ENCODE data around the gene SNN. TPM values are rescaled to one million over a fixed set of nuclear protein-coding genes. Genes with fewer than 3 reads are reported as not detected.
A peak's percentile ranks its signal among the peaks of the same experiment; 100 is the strongest.

SNN gene
- total and polyA plus RNA-seq, 2 experiments from 2014 or later: 5.4 to 5.9 TPM

DNA sequence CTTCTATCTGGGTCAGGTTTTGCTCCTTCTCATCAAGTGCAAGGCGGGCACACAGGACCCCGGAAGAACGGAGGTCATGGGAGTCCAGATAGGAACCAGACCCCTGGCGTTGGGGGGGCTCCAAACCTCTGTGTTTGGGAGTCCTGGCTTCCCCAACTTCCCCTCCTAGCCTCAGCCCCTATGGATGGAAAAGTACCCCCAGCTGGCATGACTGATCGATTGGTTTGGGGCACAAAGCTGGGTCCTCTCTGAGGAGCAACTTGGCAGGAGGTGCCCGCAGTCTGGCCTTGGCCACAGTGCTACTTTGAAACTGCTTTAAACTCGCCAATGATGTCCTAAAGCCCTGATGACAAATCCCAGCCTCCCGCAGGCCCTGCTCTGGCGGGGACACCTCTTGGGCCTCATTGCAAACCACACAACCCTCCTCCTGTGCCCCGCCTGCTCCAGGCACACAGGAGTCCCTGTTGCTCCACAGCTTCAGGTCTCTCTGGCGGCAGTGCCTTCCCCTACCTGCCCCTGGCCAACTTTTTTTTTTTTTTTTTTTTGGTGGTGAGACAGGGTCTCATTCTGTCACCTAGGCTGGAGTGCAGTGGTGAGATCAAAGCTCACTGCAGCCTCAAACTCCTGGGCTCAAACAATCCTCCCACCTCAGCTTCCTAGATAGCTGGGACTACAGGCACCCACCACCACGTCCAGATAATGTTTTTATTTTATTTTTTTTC, 38.0 kb upstream of the SNN start:
- H3K27ac ChIP-seq: no peak overlapping the region
- no peak overlapping the region for H3K4me3 ChIP-seq
- no peaks in the 10 kb centered on the region for H4K20me1 ChIP-seq (ENCODE audit: insufficient read depth)
- no peaks in the 10 kb centered on the region for H3K9me2 ChIP-seq (ENCODE audit: insufficient read depth)
- TF ChIP-seq EZH2phosphoT487 (IDR thresholded peaks at IDR 0.05; ENCODE audit: insufficient read depth, low read depth) (no peak), EZH2 (IDR thresholded peaks at IDR 0.05; ENCODE audit: insufficient read depth, poor library complexity, severe bottlenecking) (no peak)
- H3K4me2 ChIP-seq (ENCODE audit: unreplicated experiment): no peak overlapping the region
- H3K27me3 ChIP-seq (replicated peaks; ENCODE audit: insufficient read depth): no peaks in the 10 kb centered on the region
- DNase-seq: no peak
- no peaks in the 10 kb centered on the region for H3K9me3 ChIP-seq (ENCODE audit: low read depth)
- H3K79me2 ChIP-seq (ENCODE audit: insufficient read depth): no peaks in the 10 kb centered on the region
- in situ Hi-C loops (cut with MboI): no loop called here
- H3K4me1 ChIP-seq (ENCODE audit: insufficient read depth): peaks cover 59% of the 10 kb centered on the region
- no peak overlapping the region for H2AFZ ChIP-seq
- 90 to 93% methylated on average over 11 to 12 of the region's 12 CpGs for WGBS, 2 experiments (ENCODE audit: low coverage in 1 of 2, low lambda C conversion rate in 2 of 2, missing lambda C conversion rate in 2 of 2)
- no peaks in the 10 kb centered on the region for H3K36me3 ChIP-seq (ENCODE audit: low read depth)
- no peak overlapping the region for H3K9ac ChIP-seq
- peaks cover 22% of the 10 kb centered on the region for H3F3A ChIP-seq (ENCODE audit: insufficient read depth)

DNA sequence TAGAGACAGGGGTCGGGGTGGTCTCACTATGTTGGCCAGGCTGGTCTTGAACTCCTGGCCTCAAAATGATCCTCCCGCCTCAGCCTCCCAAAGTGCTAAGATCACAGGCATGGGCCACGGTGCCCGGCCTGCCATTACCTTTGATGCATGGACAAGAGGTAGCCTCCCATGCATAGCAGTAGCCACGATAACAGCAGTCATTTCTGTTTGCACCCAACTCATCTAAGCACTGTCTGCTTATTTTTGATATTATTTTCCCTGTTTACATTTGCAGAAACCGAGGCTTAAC, 37.5 kb upstream of the SNN start:
- H3K9me3 ChIP-seq (ENCODE audit: low read depth): no peaks in the 10 kb centered on the region
- WGBS, 2 experiments (ENCODE audit: low coverage in 1 of 2, low lambda C conversion rate in 2 of 2, missing lambda C conversion rate in 2 of 2): 96 to 100% methylated on average over 6 of the region's 6 CpGs
- H3K9ac ChIP-seq: no peak overlapping the region
- H3K36me3 ChIP-seq (ENCODE audit: low read depth): no peaks in the 10 kb centered on the region
- in situ Hi-C loops (cut with MboI): no loop called here
- peaks cover 22% of the 10 kb centered on the region for H3F3A ChIP-seq (ENCODE audit: insufficient read depth)
- no peaks in the 10 kb centered on the region for H4K20me1 ChIP-seq (ENCODE audit: insufficient read depth)
- no peak overlapping the region for H3K27ac ChIP-seq
- TF ChIP-seq EZH2phosphoT487 (IDR thresholded peaks at IDR 0.05; ENCODE audit: insufficient read depth, low read depth): no peak
- no peak for TF ChIP-seq EZH2 (IDR thresholded peaks at IDR 0.05; ENCODE audit: insufficient read depth, poor library complexity, severe bottlenecking)
- H3K79me2 ChIP-seq (ENCODE audit: insufficient read depth): no peaks in the 10 kb centered on the region
- H3K4me1 ChIP-seq (ENCODE audit: insufficient read depth): peaks cover 55% of the 10 kb centered on the region
- H3K27me3 ChIP-seq (replicated peaks; ENCODE audit: insufficient read depth): no peaks in the 10 kb centered on the region
- DNase-seq: no peak
- H3K4me2 ChIP-seq (ENCODE audit: unreplicated experiment): no peak overlapping the region
- H3K4me3 ChIP-seq: no peak overlapping the region
- H3K9me2 ChIP-seq (ENCODE audit: insufficient read depth): no peaks in the 10 kb centered on the region
- no peak overlapping the region for H2AFZ ChIP-seq

DNA sequence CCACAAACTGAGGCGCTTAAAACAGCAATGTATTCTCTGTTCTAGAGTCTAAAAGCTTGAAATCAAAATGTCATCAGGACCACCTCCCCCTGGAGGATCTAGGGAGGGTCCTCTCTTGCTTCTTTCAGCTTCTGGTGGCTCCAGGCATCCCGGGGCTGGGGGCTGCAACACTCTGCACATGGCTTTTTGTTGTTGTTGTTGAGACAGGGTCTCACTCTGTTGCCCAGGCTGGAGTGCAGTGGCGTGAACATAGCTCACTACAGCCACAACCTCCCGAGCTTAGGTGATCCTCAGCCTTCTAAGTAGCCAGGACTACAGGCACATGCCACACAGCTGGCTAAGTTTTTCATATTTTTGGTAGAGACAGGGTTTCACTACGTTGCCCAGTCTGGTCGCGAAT, 37.0 kb upstream of the SNN start:
- TF ChIP-seq EZH2 (IDR thresholded peaks at IDR 0.05; ENCODE audit: insufficient read depth, poor library complexity, severe bottlenecking) (no peak), EZH2phosphoT487 (IDR thresholded peaks at IDR 0.05; ENCODE audit: insufficient read depth, low read depth) (no peak)
- peaks cover 22% of the 10 kb centered on the region for H3F3A ChIP-seq (ENCODE audit: insufficient read depth)
- no peaks in the 10 kb centered on the region for H3K79me2 ChIP-seq (ENCODE audit: insufficient read depth)
- H3K4me2 ChIP-seq (ENCODE audit: unreplicated experiment): no peak overlapping the region
- no peaks in the 10 kb centered on the region for H3K36me3 ChIP-seq (ENCODE audit: low read depth)
- no peak overlapping the region for H2AFZ ChIP-seq
- H3K9me3 ChIP-seq (ENCODE audit: low read depth): no peaks in the 10 kb centered on the region
- H3K27me3 ChIP-seq (replicated peaks; ENCODE audit: insufficient read depth): no peaks in the 10 kb centered on the region
- no peaks in the 10 kb centered on the region for H3K9me2 ChIP-seq (ENCODE audit: insufficient read depth)
- 92% methylated on average over 7 of the region's 7 CpGs for WGBS, 2 experiments (ENCODE audit: low coverage in 1 of 2, low lambda C conversion rate in 2 of 2, missing lambda C conversion rate in 2 of 2)
- peaks cover 51% of the 10 kb centered on the region for H3K4me1 ChIP-seq (ENCODE audit: insufficient read depth)
- H3K27ac ChIP-seq: no peak overlapping the region; the same call in 1 of the 2 replicates
- in situ Hi-C loops (cut with MboI): no loop called here
- H3K4me3 ChIP-seq: no peak overlapping the region
- no peaks in the 10 kb centered on the region for H4K20me1 ChIP-seq (ENCODE audit: insufficient read depth)
- no peak overlapping the region for H3K9ac ChIP-seq
- no peak for DNase-seq

DNA sequence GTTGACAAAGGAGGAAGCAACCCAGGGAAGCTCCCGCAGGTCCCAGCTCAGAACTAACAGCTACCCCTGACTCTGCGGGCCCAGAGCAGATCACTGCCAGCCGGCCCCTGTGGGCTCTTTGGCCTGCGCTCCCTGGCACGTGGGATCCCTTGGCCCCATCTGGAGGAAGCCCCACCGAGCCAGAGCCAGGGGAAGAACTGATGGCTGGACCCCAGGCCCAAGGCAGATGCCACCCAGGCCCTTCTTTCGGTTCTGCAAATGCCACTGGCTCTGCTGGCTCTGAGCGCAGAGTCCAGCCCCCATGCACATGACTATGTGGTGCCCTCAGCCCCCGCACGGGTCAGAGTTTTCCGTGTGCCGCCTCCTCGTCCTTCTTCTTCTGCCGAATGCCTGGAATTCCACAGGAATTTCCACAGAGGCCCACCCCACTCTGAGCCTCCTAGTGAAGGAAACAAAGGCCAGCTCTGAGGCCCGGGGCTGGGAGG, 35.8 kb upstream of the SNN start:
- in situ Hi-C loops (cut with MboI): no loop called here
- H3K9ac ChIP-seq: peak overlapping the region; percentile 81

More for the DNA sequence above, 35.8 kb upstream of the SNN start:
- WGBS, 2 experiments (ENCODE audit: low coverage in 1 of 2, low lambda C conversion rate in 2 of 2, missing lambda C conversion rate in 2 of 2): 4 to 5% methylated on average over 15 of the region's 15 CpGs
- Histone ChIP-seq H3K9me2 (ENCODE audit: insufficient read depth) (no peaks in the 10 kb centered on the region), H3K36me3 (ENCODE audit: low read depth) (no peaks in the 10 kb centered on the region), H3F3A (ENCODE audit: insufficient read depth) (peaks cover 9% of the 10 kb centered on the region), H3K4me2 (ENCODE audit: unreplicated experiment) (peak overlapping the region; percentile 32), H2AFZ (peak overlapping the region; percentile 37; the same call in 1 of the 2 replicates), H3K4me1 (ENCODE audit: insufficient read depth) (peaks cover 38% of the 10 kb centered on the region), H3K4me3 (0 out of 2 replicates have a peak overlapping the region, but pooled peaks have one; percentile 4), H3K9me3 (ENCODE audit: low read depth) (no peaks in the 10 kb centered on the region), H3K27me3 (replicated peaks; ENCODE audit: insufficient read depth) (no peaks in the 10 kb centered on the region), H3K27ac (peak overlapping the region; percentile 82), H3K79me2 (ENCODE audit: insufficient read depth) (no peaks in the 10 kb centered on the region), H4K20me1 (ENCODE audit: insufficient read depth) (no peaks in the 10 kb centered on the region)
- peak; percentile 93 for DNase-seq
- TF ChIP-seq EZH2phosphoT487 (IDR thresholded peaks at IDR 0.05; ENCODE audit: insufficient read depth, low read depth) (no peak), EZH2 (IDR thresholded peaks at IDR 0.05; ENCODE audit: insufficient read depth, poor library complexity, severe bottlenecking) (no peak)

Measured in GM23248 (cell line).